SW 1271 (cell line): ENCODE measurements around the gene SSBP4.
A peak's percentile ranks its signal among the peaks of the same experiment; 100 is the strongest.

Experiments used
- DNase-seq, 2 experiments: peaks; one replicate each; lab custom pipeline; 2025; lab: John Stamatoyannopoulos, UW

SSBP4 gene

GRCh38 chr19:18468517-18468916, 49.3 kb downstream of the SSBP4 start:
- no peak for DNase-seq

GRCh38 chr19:18469069-18469846, 50.1 kb downstream of the SSBP4 start:
- DNase-seq: peak in 1 of 2 experiments; percentile 23

GRCh38 chr19:18470787-18471186, 51.6 kb downstream of the SSBP4 start:
- no peak for DNase-seq

GRCh38 chr19:18473003-18473705, 54.0 kb downstream of the SSBP4 start:
- DNase-seq: no peak

GRCh38 chr19:18473706-18474087, 54.5 kb downstream of the SSBP4 start:
- DNase-seq: no peak

- no peak for DNase-seq
These were observed 55.2 kb downstream of the SSBP4 start for GRCh38 chr19:18474366-18474887.

- no peak for DNase-seq
These were observed 55.8 kb downstream of the SSBP4 start for GRCh38 chr19:18475004-18475453.

GRCh38 chr19:18475762-18476331, 56.6 kb downstream of the SSBP4 start:
- DNase-seq: no peak

- no peak for DNase-seq
These were observed 57.4 kb downstream of the SSBP4 start for GRCh38 chr19:18476507-18477041.

GRCh38 chr19:18477042-18477779, 58.0 kb downstream of the SSBP4 start:
- DNase-seq: no peak

- no peak for DNase-seq
These were observed 58.8 kb downstream of the SSBP4 start for GRCh38 chr19:18477974-18478373.

- peak; percentile 61 to 81 for DNase-seq
These were observed 59.5 kb downstream of the SSBP4 start for GRCh38 chr19:18478545-18479311.

GRCh38 chr19:18480006-18480691, 61.0 kb downstream of the SSBP4 start:
- no peak for DNase-seq

GRCh38 chr19:18481505-18482222, 62.5 kb downstream of the SSBP4 start:
- no peak for DNase-seq

- DNase-seq: no peak
These were observed 64.1 kb downstream of the SSBP4 start for GRCh38 chr19:18483119-18483890.
